Right atrium auricular region (tissue), 2 donors: Measurements from ENCODE around the gene SLC25A1. TPM values are rescaled to one million over a fixed set of nuclear protein-coding genes. Genes with fewer than 3 reads are reported as not detected.

ENCODE experiments used
- DNase-seq: peaks from one replicate; pipeline ENCODE4 v3.0.0-alpha.2; 2019; ENCODE audit warnings: low spot score
- H3K27ac ChIP-seq, 2 donors: fragments of 200-600 bp; sonication (generic); 1 replicate in 1 of 2; 2 replicates in 1 of 2; pipeline ENCODE4 v1.5.1; 2016 to 2019
- H3K27me3 ChIP-seq, 2 donors: fragments of 200-600 bp; sonication (generic); one replicate each; pipeline versions ENCODE4 v1.5.1 to v1.6.0; 2017 to 2019
- H3K36me3 ChIP-seq: fragments of 200-600 bp; sonication (generic); one replicate; pipeline ENCODE4 v1.5.1; 2016
- H3K4me1 ChIP-seq, 2 donors: fragments of 200-600 bp; sonication (generic); one replicate each; pipeline versions ENCODE4 v1.5.1 to v1.6.0; 2017 to 2019
- H3K4me3 ChIP-seq, 2 donors: fragments of 200-600 bp; sonication (generic); 1 replicate in 1 of 2; 2 replicates in 1 of 2; pipeline ENCODE4 v1.5.1; 2017 to 2019; ENCODE audit warnings: mild to moderate bottlenecking in 1 of 2, moderate library complexity in 1 of 2
- H3K9me3 ChIP-seq, 2 donors: fragments of 200-600 bp; sonication (generic); one replicate each; pipeline ENCODE4 v1.5.1; 2019
- total RNA-seq, 2 donors: library from RNA; depleted of rRNA; stranded (reverse); fragments of >200 nt; gene quantifications; one replicate each; pipeline ENCODE4 v1.1.0, GENCODE V29; 2016
- TF ChIP-seq, protein P1 (sequence below), 2 donors: fragments of 200-600 bp; sonication (generic); IDR thresholded peaks; one replicate each; pipeline ENCODE4 v1.5.1; 2019; ENCODE audit warnings: antibody characterized with exemption in 2 of 2

The SLC25A1 gene
- total RNA-seq, 2 donors from 2014 or later = 12.7 to 27.6 TPM

DNA sequence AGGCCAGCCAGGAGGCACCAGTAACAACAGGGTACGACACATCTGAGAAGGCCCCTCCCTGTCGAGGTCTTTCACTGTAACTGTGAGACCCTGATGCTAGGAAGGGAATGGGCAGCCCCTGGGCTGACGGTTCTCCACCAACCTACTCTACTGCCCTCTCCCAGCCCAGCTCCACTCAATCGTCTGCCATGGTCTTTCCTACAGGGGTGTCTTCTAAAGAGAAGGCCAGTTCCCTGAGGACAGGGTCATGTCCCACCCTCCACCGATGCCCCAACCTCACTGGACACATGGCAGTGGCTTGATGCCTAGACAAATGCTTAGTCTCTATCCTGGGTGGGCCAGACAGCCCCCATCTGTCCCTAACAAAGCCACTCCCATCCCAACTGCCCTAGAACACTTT, 46.0 kb upstream of the SLC25A1 start:
- TF ChIP-seq, protein P1, sequence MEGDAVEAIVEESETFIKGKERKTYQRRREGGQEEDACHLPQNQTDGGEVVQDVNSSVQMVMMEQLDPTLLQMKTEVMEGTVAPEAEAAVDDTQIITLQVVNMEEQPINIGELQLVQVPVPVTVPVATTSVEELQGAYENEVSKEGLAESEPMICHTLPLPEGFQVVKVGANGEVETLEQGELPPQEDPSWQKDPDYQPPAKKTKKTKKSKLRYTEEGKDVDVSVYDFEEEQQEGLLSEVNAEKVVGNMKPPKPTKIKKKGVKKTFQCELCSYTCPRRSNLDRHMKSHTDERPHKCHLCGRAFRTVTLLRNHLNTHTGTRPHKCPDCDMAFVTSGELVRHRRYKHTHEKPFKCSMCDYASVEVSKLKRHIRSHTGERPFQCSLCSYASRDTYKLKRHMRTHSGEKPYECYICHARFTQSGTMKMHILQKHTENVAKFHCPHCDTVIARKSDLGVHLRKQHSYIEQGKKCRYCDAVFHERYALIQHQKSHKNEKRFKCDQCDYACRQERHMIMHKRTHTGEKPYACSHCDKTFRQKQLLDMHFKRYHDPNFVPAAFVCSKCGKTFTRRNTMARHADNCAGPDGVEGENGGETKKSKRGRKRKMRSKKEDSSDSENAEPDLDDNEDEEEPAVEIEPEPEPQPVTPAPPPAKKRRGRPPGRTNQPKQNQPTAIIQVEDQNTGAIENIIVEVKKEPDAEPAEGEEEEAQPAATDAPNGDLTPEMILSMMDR (IDR thresholded peaks at IDR 0.05) = no peak

DNA sequence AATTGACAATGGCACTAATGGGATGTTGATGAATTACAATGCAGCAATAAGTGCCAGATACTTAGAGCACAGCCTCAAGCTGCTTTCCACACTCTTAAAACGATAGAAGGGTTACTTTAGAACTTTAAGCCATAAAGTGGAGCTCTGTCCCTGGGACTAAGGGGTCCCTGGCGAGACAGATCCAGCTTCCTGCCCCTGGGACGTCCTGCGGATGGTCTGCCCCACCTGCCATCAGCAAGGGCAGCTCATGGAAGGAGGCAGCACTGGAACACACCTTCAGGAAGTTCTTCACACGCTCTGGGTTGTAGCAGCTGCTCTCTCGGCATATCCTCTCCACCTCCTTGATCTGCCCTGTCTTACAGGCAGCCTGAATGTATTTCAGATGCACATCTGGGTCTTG, 45.1 kb upstream of the SLC25A1 start:
- Histone ChIP-seq H3K27ac (no peak overlapping the region), H3K9me3 (no peaks in the 10 kb centered on the region), H3K36me3 (peaks cover 51% of the 10 kb centered on the region), H3K4me1 (peaks cover 0 to 9% of the 10 kb centered on the region in 2 donors), H3K27me3 (no peaks in the 10 kb centered on the region), H3K4me3 (no peak overlapping the region)
- DNase-seq = no peak
- TF ChIP-seq, protein P1 (IDR thresholded peaks at IDR 0.05) = no peak

More for the DNA sequence above, 46.0 kb upstream of the SLC25A1 start:
- Histone ChIP-seq H3K9me3 (no peaks in the 10 kb centered on the region), H3K27ac (no peak overlapping the region), H3K36me3 (peaks cover 53% of the 10 kb centered on the region), H3K4me1 (peaks cover 0 to 2% of the 10 kb centered on the region in 2 donors), H3K4me3 (no peak overlapping the region), H3K27me3 (no peaks in the 10 kb centered on the region)
- DNase-seq = no peak

DNA sequence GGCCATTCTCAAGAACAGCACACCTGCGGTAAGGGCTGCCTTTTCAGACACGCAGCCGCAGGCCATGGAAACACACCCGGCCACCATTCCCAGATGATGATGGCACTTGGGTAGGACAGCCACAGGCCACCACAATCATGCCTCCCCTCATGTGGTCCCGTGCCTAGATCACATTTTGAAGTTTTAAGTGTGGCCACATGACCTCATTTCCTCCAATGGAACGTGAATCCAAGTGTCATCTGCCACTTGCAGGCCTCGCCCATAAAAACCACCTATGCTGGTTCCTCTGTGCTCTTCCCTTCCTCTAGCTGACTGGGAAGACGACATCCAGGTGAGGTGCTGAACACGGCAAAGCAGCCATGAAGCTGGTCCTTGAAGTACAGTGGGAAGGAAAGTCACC, 44.6 kb upstream of the SLC25A1 start:
- Histone ChIP-seq H3K9me3 (no peaks in the 10 kb centered on the region), H3K27me3 (no peaks in the 10 kb centered on the region), H3K4me3 (no peak overlapping the region), H3K27ac (no peak overlapping the region), H3K36me3 (peaks cover 51% of the 10 kb centered on the region), H3K4me1 (peaks cover 0 to 14% of the 10 kb centered on the region in 2 donors)
- TF ChIP-seq, protein P1 (IDR thresholded peaks at IDR 0.05) = no peak
- DNase-seq = no peak

DNA sequence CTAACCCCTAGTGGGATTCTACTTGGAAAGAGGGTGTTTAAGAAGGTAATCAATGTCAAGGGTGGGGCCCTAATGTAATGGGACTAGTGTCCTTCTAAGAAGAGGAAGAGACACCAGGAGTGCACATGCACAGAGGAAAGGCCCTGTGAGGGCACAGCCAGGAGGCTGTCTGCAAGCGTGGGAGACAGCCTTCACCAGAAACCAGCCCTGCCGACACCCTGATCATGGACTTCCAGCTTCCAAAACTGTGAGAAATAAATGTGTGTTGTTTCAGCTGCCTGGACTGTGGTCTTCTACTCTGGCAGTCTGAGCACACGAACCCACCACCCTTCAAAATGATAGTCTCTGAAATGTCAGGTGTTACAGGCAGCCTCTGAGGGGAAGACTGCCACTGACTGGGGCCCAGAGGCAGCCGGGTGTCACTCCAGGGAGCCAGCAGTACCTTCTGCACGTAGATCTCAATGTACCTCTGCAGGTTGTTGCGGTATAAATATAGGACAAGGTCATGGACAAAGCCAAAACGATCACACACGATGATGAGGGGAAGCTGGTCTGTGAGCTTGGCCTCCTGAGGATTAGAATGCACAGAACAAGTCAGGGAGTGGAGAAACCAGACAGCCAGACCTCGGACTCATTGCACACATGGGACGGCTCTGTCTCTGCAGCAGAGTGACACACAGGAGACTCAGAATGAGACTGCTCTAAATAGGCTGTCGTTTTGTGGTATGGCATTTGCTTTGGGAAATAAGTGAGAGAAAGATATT, 43.9 kb upstream of the SLC25A1 start:
- H3K9me3 ChIP-seq = no peaks in the 10 kb centered on the region
- TF ChIP-seq, protein P1 (IDR thresholded peaks at IDR 0.05) = no peak
- no peak overlapping the region for H3K27ac ChIP-seq
- no peaks in the 10 kb centered on the region for H3K27me3 ChIP-seq
- H3K4me1 ChIP-seq = peaks cover 0 to 15% of the 10 kb centered on the region in 2 donors
- peaks cover 51% of the 10 kb centered on the region for H3K36me3 ChIP-seq
- no peak for DNase-seq
- no peak overlapping the region for H3K4me3 ChIP-seq

DNA sequence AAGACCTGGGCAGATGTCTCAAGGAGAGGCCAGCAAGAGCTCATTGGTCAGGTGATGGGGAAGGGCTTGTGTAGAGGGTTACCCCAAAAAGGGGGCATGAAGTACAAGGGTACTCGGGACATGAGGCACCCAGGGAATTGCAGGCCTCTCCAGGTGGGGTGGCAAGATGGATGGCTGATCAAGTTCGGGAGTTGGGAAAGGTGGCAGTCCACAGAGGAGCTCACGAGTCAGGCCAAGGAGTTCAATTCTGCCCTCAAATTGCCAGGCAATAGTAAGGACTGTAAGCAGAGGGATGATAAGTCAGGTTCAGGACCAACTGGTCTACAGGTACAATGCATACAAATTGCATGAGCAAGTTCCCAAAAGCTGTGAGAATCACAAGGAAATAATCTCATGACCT, 42.3 kb upstream of the SLC25A1 start:
- H3K4me3 ChIP-seq = no peak overlapping the region
- H3K27ac ChIP-seq = no peak overlapping the region
- no peaks in the 10 kb centered on the region for H3K9me3 ChIP-seq
- no peaks in the 10 kb centered on the region for H3K27me3 ChIP-seq
- peaks cover 47% of the 10 kb centered on the region for H3K36me3 ChIP-seq
- H3K4me1 ChIP-seq = peaks cover 0 to 15% of the 10 kb centered on the region in 2 donors
- TF ChIP-seq, protein P1 (IDR thresholded peaks at IDR 0.05) = no peak
- no peak for DNase-seq
